Activated CD8-positive, alpha-beta T cell treated with anti-CD3 and anti-CD28 coated beads for 36 hours (primary cell): ENCODE results near the gene LRP6. TPM values are rescaled to one million over a fixed set of nuclear protein-coding genes. Genes with fewer than 3 reads are reported as not detected.

Experiments
- ATAC-seq: fragments of 200-7000 bp; cut with Tn5 transposase; one replicate; pipeline ENCODE4 v1.10.0; 2021; ENCODE audit warnings: mild to moderate bottlenecking, moderate library complexity
- CTCF ChIA-PET: fragments of 350-600 bp; sonication (Branson Sonifier 250); formaldehyde crosslinking; loops from one replicate; lab custom pipeline; 2021; ENCODE audit warnings: antibody characterized with exemption; lab: Charles Lee
- POLR2A ChIA-PET: fragments of 350-600 bp; sonication (Branson Sonifier 250); formaldehyde crosslinking; loops from one replicate; lab custom pipeline; 2021; ENCODE audit warnings: antibody characterized with exemption; lab: Charles Lee
- DNase-seq: peaks from one replicate; pipeline ENCODE4 v3.0.0-alpha.2; 2020
- H3K27ac Mint-ChIP-seq: one replicate; pipeline ENCODE4 v1.8.0; 2021; ENCODE audit warnings: mild to moderate bottlenecking, mixed read lengths
- H3K27me3 Mint-ChIP-seq: one replicate; pipeline ENCODE4 v1.8.0; 2021; ENCODE audit warnings: mixed read lengths
- H3K36me3 Mint-ChIP-seq: one replicate; pipeline ENCODE4 v1.8.0; 2021; ENCODE audit warnings: low read depth, mixed read lengths
- H3K4me1 Mint-ChIP-seq: one replicate; pipeline ENCODE4 v1.8.0; 2021; ENCODE audit warnings: low read depth, mixed read lengths
- H3K4me3 Mint-ChIP-seq: one replicate; pipeline ENCODE4 v1.8.0; 2021; ENCODE audit warnings: mild to moderate bottlenecking, moderate library complexity, mixed read lengths
- H3K9me3 Mint-ChIP-seq: one replicate; pipeline ENCODE4 v1.8.0; 2021; ENCODE audit warnings: mixed read lengths
- intact Hi-C: fragments of 100-400 bp; cut with micrococcal nuclease; formaldehyde crosslinking; loops from one replicate; pipeline ENCODE4 v1.10.0; 2022
- total RNA-seq, 2 experiments: library from RNA; stranded (reverse); gene quantifications; one replicate each; pipeline ENCODE4 v1.2.3, GENCODE V29; 2021
- TF ChIP-seq, protein P1 (sequence below): fragments of 200-600 bp; IDR thresholded peaks from one replicate; pipeline ENCODE4 v1.8.0; 2022; ENCODE audit warnings: antibody characterized with exemption, mild to moderate bottlenecking

Gene LRP6
- total RNA-seq, 2 experiments from 2014 or later = 1.3 to 2.0 TPM

DNA sequence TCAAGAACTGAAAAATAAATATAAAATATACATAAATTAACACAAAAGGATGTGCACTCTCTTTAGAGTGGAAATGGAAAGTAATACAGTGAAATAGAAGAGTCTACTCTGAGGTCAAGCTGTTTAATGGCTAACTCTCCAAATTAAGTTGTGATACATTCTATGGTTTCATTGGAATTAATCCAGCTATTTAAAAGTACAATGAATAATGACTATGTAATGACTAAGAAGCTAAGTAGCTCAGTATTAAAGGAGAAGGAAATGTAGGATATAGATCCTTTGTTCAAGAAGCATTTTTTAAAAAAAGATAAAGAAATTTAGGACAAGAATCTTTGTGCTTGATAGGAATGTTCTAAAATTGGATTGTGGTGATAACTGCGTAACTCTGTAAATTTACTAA lies 85.3 kb downstream of the LRP6 start:
- Mint-ChIP-seq H3K27ac (no peak overlapping the region), H3K9me3 (no peaks in the 10 kb centered on the region), H3K36me3 (no peaks in the 10 kb centered on the region), H3K4me3 (no peak overlapping the region), H3K27me3 (peaks cover 10% of the 10 kb centered on the region), H3K4me1 (no peaks in the 10 kb centered on the region)
- ChIA-PET CTCF (interaction anchor here (0.9 to 1.3 kb wide), 4 partner anchors 10 to 99 kb away, joined by 3 to 4 read pairs (median 4); no protein-coding TSS in a partner anchor), POLR2A (no interaction called here)
- ATAC-seq = no peak
- no peak for DNase-seq
- intact Hi-C loops = no loop called here
- TF ChIP-seq, protein P1, sequence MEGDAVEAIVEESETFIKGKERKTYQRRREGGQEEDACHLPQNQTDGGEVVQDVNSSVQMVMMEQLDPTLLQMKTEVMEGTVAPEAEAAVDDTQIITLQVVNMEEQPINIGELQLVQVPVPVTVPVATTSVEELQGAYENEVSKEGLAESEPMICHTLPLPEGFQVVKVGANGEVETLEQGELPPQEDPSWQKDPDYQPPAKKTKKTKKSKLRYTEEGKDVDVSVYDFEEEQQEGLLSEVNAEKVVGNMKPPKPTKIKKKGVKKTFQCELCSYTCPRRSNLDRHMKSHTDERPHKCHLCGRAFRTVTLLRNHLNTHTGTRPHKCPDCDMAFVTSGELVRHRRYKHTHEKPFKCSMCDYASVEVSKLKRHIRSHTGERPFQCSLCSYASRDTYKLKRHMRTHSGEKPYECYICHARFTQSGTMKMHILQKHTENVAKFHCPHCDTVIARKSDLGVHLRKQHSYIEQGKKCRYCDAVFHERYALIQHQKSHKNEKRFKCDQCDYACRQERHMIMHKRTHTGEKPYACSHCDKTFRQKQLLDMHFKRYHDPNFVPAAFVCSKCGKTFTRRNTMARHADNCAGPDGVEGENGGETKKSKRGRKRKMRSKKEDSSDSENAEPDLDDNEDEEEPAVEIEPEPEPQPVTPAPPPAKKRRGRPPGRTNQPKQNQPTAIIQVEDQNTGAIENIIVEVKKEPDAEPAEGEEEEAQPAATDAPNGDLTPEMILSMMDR = no peak

DNA sequence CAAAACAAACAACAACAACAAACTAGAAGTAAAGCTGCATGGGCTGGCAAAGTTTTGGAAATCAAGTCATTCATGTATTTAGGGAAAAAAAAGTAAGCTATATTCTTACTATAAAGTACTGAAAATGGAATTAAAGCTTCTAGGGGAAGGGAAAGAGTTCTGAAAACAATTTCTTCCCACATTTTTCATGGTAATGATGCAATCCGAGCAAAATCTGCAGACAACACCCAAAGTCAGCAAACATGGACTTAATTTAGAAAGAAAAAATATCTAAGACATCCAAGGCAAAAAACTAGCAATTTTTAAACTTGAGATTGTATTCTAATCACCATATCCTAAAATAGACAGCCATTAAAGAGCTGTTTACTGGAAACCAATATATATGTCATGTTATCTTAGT lies 86.3 kb downstream of the LRP6 start:
- TF ChIP-seq, protein P1 = no peak
- Mint-ChIP-seq H3K36me3 (no peaks in the 10 kb centered on the region), H3K4me1 (no peaks in the 10 kb centered on the region), H3K27ac (no peak overlapping the region), H3K4me3 (no peak overlapping the region), H3K27me3 (peaks cover 12% of the 10 kb centered on the region), H3K9me3 (no peaks in the 10 kb centered on the region)
- intact Hi-C loops = no loop called here
- ChIA-PET POLR2A (no interaction called here), CTCF (no interaction called here)
- ATAC-seq (no peak), DNase-seq (no peak)

DNA sequence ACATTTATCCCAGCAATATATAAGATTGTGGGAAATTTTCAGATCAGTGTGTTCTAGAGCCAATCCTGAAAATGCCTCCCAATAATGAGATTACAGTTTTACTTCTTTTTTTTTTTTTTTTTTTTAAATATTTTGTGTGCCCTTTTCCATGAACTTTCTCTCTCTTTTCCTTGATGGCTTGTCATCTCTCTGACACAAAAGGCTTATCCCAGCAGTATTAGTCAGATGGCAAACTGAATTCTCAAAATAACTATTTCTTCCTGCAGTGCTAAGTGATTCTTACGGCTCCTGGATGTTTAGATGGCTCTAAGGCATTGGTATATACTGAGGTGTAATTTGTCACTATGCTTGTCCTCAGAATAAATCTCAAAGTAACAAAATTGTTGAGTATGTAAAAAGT lies 86.7 kb downstream of the LRP6 start:
- ChIA-PET CTCF (no interaction called here), POLR2A (no interaction called here)
- DNase-seq (no peak), ATAC-seq (no peak)
- TF ChIP-seq, protein P1 = no peak
- Mint-ChIP-seq H3K9me3 (no peaks in the 10 kb centered on the region), H3K27ac (no peak overlapping the region), H3K4me3 (no peak overlapping the region), H3K4me1 (no peaks in the 10 kb centered on the region), H3K27me3 (peaks cover 12% of the 10 kb centered on the region), H3K36me3 (no peaks in the 10 kb centered on the region)
- intact Hi-C loops = no loop called here

DNA sequence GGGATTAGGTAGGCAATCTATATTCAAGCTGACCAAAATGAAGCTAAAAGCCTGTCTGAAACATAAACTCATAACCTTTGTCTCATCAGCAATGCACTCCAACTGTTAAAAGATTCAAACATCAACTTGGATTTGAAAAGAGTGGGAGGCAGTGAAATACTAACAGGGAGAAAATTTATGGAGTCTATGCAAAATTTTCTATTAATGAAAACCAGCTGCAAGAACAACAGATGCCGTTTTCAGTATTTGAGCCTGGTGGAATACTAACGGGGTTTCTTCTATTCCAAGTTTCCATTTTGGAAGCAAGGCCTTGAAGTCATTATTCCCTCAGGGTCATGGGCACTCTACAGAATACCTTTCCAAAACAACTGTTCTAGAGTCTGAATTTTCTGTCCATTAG lies 88.3 kb downstream of the LRP6 start:
- ATAC-seq = no peak
- intact Hi-C loops = no loop called here
- H3K36me3 Mint-ChIP-seq = no peaks in the 10 kb centered on the region

DNA sequence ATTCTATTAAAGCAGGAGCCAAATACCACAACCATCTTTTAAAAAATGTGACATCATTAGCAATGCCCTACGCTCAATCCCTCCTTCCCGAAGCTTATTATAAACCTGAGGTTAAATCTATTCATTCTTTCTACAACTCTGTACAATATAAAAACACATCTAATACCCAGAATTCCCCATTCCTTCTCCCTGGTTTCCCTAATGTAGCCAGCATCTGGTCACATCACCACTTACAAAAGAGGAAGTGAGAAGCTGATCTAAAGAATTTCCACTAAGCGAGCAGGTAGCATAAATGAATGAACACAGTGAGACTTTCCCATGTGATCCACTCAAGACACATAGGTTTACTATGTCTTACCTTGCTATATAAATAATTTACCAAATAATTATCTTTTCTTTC lies 90.4 kb downstream of the LRP6 start:
- Mint-ChIP-seq H3K27ac (no peak overlapping the region), H3K4me1 (peaks cover 13% of the 10 kb centered on the region), H3K27me3 (peaks cover 16% of the 10 kb centered on the region), H3K9me3 (no peaks in the 10 kb centered on the region), H3K4me3 (no peak overlapping the region), H3K36me3 (no peaks in the 10 kb centered on the region)
- no peak for DNase-seq
- TF ChIP-seq, protein P1 = no peak
- ChIA-PET POLR2A (interaction anchor here (0.9 kb wide), 1 partner anchor 38 kb away, joined by 3 read pairs; no protein-coding TSS in a partner anchor), CTCF (no interaction called here)
- ATAC-seq = no peak
- intact Hi-C loops = no loop called here

More for the DNA sequence above, 88.3 kb downstream of the LRP6 start:
- ChIA-PET POLR2A (no interaction called here), CTCF (no interaction called here)
- no peak for DNase-seq
- H3K27ac Mint-ChIP-seq = no peak overlapping the region
- peaks cover 16% of the 10 kb centered on the region for H3K27me3 Mint-ChIP-seq
- no peaks in the 10 kb centered on the region for H3K9me3 Mint-ChIP-seq
- no peaks in the 10 kb centered on the region for H3K4me1 Mint-ChIP-seq
- TF ChIP-seq, protein P1 = no peak
- H3K4me3 Mint-ChIP-seq = no peak overlapping the region
